Measurements from ENCODE around the gene PILRA.

- TF ChIP-seq CTCF (IDR thresholded peaks at IDR 0.05) (no peak), POLR2A (IDR thresholded peaks at IDR 0.05) (no peak)
Observed at GRCh38 chr7:100380196-100380595, 6.9 kb downstream of the PILRA start.

Data from gastroesophageal sphincter (tissue), 3 donors.